Measurements from ENCODE around the gene HMGXB3. TPM values are rescaled to one million over a fixed set of nuclear protein-coding genes. Genes with fewer than 3 reads are reported as not detected.

HMGXB3 gene, protein sequence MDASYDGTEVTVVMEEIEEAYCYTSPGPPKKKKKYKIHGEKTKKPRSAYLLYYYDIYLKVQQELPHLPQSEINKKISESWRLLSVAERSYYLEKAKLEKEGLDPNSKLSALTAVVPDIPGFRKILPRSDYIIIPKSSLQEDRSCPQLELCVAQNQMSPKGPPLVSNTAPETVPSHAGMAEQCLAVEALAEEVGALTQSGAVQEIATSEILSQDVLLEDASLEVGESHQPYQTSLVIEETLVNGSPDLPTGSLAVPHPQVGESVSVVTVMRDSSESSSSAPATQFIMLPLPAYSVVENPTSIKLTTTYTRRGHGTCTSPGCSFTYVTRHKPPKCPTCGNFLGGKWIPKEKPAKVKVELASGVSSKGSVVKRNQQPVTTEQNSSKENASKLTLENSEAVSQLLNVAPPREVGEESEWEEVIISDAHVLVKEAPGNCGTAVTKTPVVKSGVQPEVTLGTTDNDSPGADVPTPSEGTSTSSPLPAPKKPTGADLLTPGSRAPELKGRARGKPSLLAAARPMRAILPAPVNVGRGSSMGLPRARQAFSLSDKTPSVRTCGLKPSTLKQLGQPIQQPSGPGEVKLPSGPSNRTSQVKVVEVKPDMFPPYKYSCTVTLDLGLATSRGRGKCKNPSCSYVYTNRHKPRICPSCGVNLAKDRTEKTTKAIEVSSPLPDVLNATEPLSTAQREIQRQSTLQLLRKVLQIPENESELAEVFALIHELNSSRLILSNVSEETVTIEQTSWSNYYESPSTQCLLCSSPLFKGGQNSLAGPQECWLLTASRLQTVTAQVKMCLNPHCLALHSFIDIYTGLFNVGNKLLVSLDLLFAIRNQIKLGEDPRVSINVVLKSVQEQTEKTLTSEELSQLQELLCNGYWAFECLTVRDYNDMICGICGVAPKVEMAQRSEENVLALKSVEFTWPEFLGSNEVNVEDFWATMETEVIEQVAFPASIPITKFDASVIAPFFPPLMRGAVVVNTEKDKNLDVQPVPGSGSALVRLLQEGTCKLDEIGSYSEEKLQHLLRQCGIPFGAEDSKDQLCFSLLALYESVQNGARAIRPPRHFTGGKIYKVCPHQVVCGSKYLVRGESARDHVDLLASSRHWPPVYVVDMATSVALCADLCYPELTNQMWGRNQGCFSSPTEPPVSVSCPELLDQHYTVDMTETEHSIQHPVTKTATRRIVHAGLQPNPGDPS (N-terminal part only)
- 10 to 100 TPM; 44.1 to 49.4 TPM for total RNA-seq

DNA sequence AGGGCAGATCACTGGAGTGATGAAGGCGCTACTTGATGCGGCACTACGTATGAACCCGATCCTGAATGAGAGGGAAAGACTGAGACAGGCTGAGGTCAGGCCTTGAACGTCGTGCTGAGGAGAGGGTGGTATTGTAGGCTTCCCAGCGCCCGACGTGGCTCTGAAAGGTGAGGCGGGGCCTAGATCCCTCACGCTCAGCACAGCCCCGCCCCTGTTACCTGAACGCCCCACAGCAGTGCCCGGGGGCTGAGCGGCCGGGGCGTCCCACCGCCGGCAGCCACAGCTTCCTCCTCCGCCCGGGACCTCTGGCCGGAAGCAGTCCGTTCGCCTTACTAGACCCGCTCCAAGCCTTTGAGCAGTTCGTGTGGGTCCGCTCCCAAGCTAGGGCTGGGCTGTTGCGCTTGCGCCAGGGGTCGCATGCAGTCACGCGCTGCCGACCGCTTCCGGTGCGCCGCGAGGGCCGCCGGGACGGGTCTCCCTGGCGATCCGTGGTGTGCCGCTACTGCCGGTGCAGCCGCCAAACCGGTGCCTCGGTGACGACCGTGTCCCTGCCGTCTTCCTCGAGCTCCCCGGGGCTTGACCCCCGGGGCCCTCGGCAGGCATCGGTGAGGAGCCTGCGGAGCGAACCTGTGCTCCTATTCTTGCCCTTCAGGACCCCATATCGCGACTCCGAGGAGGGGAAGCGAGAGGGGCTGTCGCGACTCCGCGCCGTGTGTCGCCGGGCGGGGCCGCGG is at the start of gene HMGXB3, which contains the start of gene TIGD6:
HMGXB3 (plus strand) TSS at position 484 of the 734 bp plus-strand sequence. CDS start 4,114 bp downstream, outside the sequence.
TIGD6 (minus strand) TSS at position 399 of the 734 bp plus-strand sequence. CDS start 4,306 bp downstream, outside the sequence.
- Mint-ChIP-seq H3K27me3 (no peaks in the 10 kb centered on the region), H3K27ac (peak within 1 kb of the TSS; percentile 98), H3K36me3 (peaks cover 18% of the 10 kb centered on the region), H3K4me3 (peak within 1 kb of the TSS; percentile 89), H3K4me1 (peaks cover 43% of the 10 kb centered on the region), H3K9me3 (ENCODE audit: low read depth) (no peaks in the 10 kb centered on the region)
- DNase-seq (peak; percentile 94), ATAC-seq (peak; percentile 80)
- CTCF ChIA-PET, result interaction anchor here (0.6 to 3.0 kb wide), 12 partner anchors 9 to 413 kb away, joined by 3 to 21 read pairs (median 3); partner anchors contain the start of gene SLC26A2

DNA sequence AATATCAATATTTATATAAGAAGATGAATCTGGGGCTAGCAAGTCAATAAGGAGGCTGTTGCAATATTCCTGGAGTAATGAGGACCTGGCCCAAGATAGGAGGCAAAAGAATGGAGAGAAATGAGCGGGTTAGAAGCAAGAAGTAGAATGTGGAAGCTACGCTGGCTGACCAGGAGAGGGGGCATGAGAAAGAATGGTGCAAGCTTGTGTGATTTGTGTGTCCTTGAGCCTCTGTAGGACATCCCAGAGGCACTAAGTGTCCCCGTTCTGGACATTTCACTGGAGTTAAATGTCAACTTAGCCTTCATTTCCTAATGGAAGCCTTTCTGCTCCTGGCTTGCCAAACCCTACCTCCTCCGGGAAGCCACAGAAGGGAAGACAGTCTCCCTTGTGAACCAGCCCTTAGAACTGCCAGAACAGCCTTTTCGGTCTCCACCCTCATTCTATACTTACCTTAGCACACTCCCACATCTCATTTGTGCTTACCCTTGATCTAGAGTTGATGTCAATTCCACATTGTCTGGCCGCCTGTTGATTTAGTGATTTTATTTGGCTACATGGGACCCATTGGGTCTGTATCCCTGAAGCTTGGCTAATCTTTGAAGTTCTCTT is 49.3 kb upstream of the HMGXB3 start:
- no peak for ATAC-seq
- Mint-ChIP-seq H3K36me3 (no peaks in the 10 kb centered on the region), H3K27me3 (peaks cover 29% of the 10 kb centered on the region), H3K4me1 (peaks cover 2% of the 10 kb centered on the region), H3K4me3 (no peak overlapping the region), H3K27ac (no peak overlapping the region), H3K9me3 (ENCODE audit: low read depth) (no peaks in the 10 kb centered on the region)
- no peak for DNase-seq
- CTCF ChIA-PET, result interaction anchor here (1.0 to 1.7 kb wide), 3 partner anchors 8 to 45 kb away, joined by 4 to 6 read pairs (median 4); no protein-coding TSS in a partner anchor

DNA sequence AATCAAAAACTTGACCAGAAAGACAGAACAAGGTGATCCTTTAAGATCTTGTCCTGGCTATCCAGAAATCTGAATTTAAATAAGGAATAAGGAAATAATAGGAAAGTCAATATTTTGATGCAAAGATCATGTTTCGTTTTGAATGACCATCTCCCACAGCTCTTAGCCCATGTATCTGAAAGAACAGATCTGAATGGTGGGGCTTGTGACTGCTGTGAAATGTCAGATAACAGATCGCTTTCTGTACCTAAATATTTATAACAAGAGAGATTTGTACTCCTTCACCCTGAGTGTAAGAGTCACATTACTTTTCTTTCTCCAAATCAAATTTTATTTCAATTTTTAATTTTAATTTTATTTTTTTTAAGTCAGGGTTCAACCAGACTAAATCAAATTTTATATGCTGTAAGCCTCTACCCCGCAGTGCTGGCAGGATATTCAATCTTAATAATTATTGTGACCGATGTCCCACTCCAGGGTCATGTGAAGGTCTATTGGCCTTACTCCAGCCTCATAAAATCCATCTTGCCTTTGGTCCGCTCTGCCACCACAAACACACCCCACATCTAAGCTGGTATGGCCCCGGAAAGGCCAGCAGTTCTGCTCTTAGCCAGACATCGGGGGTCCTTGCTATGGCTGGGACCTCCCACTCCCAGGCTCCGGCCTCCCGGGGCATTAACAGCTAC is 47.0 kb upstream of the HMGXB3 start:
- Mint-ChIP-seq H3K4me1 (peaks cover 2% of the 10 kb centered on the region), H3K36me3 (no peaks in the 10 kb centered on the region), H3K27me3 (peaks cover 15% of the 10 kb centered on the region), H3K4me3 (no peak overlapping the region), H3K9me3 (ENCODE audit: low read depth) (no peaks in the 10 kb centered on the region), H3K27ac (no peak overlapping the region)
- CTCF ChIA-PET, result no interaction called here
- ATAC-seq, result no peak
- no peak for DNase-seq

DNA sequence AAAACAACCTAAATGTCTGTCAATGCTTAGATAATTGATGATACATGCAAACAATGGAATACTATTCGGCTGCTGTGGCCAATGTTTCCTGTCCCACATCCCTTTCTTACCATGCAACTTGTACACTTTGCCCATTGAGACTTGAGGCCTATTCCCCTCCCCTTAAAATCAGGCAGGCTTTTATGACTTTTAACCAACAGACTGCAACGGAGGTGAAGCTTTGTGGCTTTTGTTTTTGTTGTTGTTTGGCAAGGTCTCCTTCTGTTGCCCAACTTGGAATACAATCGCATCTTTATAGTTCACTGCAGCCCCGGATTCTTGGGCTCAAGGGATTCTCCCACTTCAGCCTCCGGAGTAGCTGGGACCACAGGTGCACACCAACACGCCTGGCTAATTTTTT is 45.7 kb upstream of the HMGXB3 start:
- H3K36me3 Mint-ChIP-seq, result no peaks in the 10 kb centered on the region
- H3K27me3 Mint-ChIP-seq, result peaks cover 4% of the 10 kb centered on the region
- CTCF ChIA-PET, result no interaction called here
- no peaks in the 10 kb centered on the region for H3K9me3 Mint-ChIP-seq (ENCODE audit: low read depth)
- DNase-seq (no peak), ATAC-seq (no peak)
- H3K27ac Mint-ChIP-seq, result no peak overlapping the region
- H3K4me3 Mint-ChIP-seq, result no peak overlapping the region
- peaks cover 10% of the 10 kb centered on the region for H3K4me1 Mint-ChIP-seq

DNA sequence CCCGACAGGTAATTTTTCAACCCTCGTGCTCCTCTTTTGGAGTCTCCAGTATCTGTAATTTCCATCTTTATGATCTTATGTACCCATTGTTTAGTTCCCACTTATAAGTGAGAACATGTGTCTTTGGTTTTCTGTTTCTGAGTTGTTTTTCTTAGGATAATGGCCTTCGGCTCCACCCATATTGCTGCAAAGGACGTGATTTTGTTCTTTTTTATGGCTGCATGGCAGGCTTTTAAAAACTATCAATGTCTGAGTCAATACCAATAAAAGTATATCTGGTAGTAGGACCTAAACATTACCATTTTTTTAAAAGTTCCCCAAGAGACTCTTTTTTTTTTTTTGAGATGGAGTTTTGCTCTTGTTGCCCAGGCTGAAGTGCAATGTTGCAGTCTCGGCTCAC is 43.9 kb upstream of the HMGXB3 start:
- no peaks in the 10 kb centered on the region for H3K9me3 Mint-ChIP-seq (ENCODE audit: low read depth)
- no peaks in the 10 kb centered on the region for H3K36me3 Mint-ChIP-seq
- H3K4me3 Mint-ChIP-seq, result no peak overlapping the region
- H3K27me3 Mint-ChIP-seq, result no peaks in the 10 kb centered on the region
- H3K4me1 Mint-ChIP-seq, result peaks cover 23% of the 10 kb centered on the region
- no peak for ATAC-seq
- CTCF ChIA-PET, result interaction anchor here (1.0 to 1.6 kb wide), 3 partner anchors 12 to 320 kb away, joined by 3 to 5 read pairs (median 3); no protein-coding TSS in a partner anchor
- no peak overlapping the region for H3K27ac Mint-ChIP-seq
- DNase-seq, result no peak

DNA sequence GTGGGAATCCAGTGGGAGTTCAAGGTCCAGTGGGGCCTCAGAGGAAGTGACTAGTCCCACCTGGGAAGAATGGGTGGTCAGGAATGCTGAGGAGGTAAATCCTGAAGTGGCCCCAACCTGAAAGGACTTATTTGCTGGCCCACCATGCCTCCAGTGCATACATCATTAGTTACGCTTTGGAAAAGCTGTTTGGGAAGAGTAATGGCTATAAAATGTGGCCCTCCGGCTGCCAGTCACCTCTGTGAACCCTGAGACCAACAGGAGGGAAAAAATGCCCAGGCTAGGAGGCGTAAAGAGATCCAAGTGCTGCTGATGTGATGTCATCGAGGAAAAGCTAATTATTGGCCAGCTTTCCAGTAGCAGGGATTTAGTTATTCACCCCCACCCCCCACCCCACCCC is 42.7 kb upstream of the HMGXB3 start:
- Mint-ChIP-seq H3K36me3 (peaks cover 2% of the 10 kb centered on the region), H3K9me3 (ENCODE audit: low read depth) (no peaks in the 10 kb centered on the region), H3K4me1 (peaks cover 33% of the 10 kb centered on the region), H3K27ac (no peak overlapping the region), H3K27me3 (no peaks in the 10 kb centered on the region), H3K4me3 (no peak overlapping the region)
- ATAC-seq (no peak), DNase-seq (no peak)
- CTCF ChIA-PET, result interaction anchor here (1.0 to 5.7 kb wide), 5 partner anchors 11 to 122 kb away, joined by 3 to 98 read pairs (median 9); no protein-coding TSS in a partner anchor

DNA sequence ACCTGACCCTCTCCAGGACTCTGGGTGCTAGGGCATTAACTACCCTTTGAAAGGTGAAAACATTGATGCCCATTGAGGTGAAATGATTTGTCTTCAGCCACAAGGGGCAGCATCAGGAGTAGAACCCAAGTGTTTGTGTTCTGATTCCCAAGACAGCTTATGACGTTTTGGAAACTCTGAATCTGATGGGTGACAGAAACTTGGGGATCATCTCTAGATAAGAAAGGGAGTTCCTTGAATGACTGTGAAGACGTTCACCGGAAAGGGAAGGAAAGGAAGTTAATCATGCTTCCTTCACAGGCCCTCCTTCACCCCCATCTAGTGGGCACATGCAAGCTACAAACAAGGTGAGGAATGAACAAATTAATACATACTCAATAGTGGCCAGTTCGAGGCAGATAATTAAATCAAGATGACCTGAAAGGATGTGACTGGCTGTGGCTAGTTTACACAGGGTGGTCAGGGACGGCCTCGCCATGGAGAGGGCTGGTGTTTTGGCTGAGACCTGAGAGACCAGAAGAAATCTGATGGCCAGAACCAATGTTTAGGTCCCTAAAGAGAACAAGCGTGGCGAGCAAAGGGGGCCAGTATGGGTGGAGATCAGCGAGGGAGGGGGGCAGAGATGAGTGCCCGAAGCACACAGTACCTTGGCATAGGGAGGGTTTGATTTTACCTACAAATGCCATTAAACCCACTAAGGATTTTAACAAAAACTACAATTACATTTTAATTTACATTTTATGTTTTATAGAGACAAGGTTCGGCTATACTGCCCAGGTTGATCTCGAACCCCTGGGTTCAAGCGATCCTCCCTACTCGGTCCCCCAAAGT is 40.9 kb upstream of the HMGXB3 start:
- CTCF ChIA-PET, result interaction anchor here (0.6 to 5.7 kb wide), 29 partner anchors 9 to 323 kb away, joined by 3 to 98 read pairs (median 4); partner anchors contain the start of genes HMGXB3, PPARGC1B and TIGD6
- ATAC-seq (peak; percentile 4), DNase-seq (peak; percentile 59)
- Mint-ChIP-seq H3K36me3 (peaks cover 2% of the 10 kb centered on the region), H3K9me3 (ENCODE audit: low read depth) (no peaks in the 10 kb centered on the region), H3K4me1 (peaks cover 33% of the 10 kb centered on the region), H3K4me3 (peak overlapping the region; percentile 85), H3K27ac (peak overlapping the region; percentile 94), H3K27me3 (no peaks in the 10 kb centered on the region)

DNA sequence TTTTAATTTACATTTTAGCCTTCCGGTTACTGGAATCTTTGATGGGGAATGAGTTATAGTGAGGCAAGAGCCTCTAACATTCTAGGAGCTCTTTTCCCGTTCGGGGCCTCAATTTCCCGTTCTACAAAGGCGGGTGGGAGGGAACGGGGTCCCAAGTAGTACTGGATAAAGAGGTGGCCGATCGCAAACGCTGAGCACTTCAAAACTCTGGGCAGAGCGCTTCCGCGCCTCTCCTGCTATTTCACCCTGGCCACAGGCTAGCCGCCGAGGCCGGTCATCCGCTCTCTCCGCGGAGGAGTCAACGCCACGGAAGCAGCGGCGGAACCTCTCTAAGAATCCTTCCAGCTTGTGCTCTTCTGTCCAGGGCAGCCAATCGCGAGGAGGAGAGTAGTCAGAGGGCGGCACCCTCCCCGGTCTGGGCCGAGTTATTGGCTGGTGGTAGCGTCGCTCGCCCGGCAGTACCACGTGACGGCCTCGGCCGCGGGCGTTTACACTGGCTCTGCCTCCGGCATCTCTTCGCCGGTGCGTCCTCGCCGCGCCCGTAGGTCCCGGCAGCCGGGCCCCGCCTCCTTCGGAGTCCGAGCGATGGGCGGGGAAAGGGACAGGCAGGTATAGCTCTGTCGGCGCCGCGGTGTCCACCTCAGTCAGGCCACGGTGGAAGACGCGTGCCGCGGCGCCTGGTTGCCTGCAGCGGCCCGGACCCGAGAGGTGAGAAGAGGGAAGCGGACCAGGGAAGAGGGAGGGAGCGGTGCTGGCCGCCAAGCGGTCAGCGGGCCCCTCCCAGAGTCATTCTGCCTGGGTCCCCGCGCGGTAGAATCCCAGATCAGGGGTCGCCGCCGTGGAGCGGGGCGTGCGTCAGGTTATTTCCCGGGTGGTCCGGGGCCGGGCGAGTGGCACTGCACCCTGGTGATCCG is 40.0 kb upstream of the HMGXB3 start, which contains the start of gene SLC26A2:
SLC26A2 (plus strand) TSS at position 487 of the 914 bp plus-strand sequence. CDS start 16,895 bp downstream, outside the sequence.
- Mint-ChIP-seq H3K9me3 (ENCODE audit: low read depth) (no peaks in the 10 kb centered on the region), H3K27me3 (no peaks in the 10 kb centered on the region), H3K36me3 (peaks cover 2% of the 10 kb centered on the region), H3K4me3 (peak within 1 kb of the TSS; percentile 85), H3K4me1 (peaks cover 31% of the 10 kb centered on the region), H3K27ac (peak within 1 kb of the TSS; percentile 94)
- CTCF ChIA-PET, result interaction anchor here (0.5 to 5.7 kb wide), 17 partner anchors 10 to 323 kb away, joined by 3 to 98 read pairs (median 5); partner anchors contain the start of genes HMGXB3 and TIGD6
- ATAC-seq (peak; percentile 99), DNase-seq (peak; percentile 98)

DNA sequence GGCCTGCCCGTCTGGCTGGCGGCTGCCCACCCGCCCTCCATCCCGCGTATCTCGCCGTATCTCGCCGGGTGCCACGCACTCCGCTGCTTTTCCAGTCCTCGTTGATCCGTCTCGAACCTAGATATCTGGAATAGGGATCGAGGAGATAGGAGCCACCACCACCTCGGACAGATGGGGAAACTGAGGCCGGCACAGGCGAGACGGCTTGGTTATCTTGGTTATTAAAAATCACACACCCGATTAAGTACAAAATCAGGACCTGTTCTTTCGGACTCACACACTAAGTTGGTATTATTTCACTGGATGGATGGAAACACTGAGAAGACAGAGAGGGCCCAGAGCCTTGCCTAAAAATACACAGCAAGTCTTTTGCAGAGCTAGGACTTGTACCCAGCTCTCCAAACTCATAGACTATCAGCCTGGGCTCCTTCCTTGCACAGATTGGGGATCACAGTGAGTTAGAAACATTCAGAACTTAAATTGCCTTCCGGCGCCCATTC is 39.3 kb upstream of the HMGXB3 start:
- Mint-ChIP-seq H3K4me3 (peak overlapping the region; percentile 85), H3K36me3 (peaks cover 2% of the 10 kb centered on the region), H3K9me3 (ENCODE audit: low read depth) (no peaks in the 10 kb centered on the region), H3K27me3 (no peaks in the 10 kb centered on the region), H3K4me1 (peaks cover 31% of the 10 kb centered on the region), H3K27ac (peak overlapping the region; percentile 21)
- CTCF ChIA-PET, result interaction anchor here (0.7 to 5.7 kb wide), 16 partner anchors 13 to 339 kb away, joined by 3 to 98 read pairs (median 4); partner anchors contain the start of genes HMGXB3 and TIGD6
- DNase-seq, result no peak
- no peak for ATAC-seq
